Measurements from ENCODE around the gene JAGN1. TPM values are rescaled to one million over a fixed set of nuclear protein-coding genes. Genes with fewer than 3 reads are reported as not detected.

Gene JAGN1
- total and polyA plus RNA-seq, 9 of the 15 experiments (the other 6 are each of a cell fraction or from before 2014, with no cell fraction given): 31.6 to 77.8 (median 40.3) TPM

DNA sequence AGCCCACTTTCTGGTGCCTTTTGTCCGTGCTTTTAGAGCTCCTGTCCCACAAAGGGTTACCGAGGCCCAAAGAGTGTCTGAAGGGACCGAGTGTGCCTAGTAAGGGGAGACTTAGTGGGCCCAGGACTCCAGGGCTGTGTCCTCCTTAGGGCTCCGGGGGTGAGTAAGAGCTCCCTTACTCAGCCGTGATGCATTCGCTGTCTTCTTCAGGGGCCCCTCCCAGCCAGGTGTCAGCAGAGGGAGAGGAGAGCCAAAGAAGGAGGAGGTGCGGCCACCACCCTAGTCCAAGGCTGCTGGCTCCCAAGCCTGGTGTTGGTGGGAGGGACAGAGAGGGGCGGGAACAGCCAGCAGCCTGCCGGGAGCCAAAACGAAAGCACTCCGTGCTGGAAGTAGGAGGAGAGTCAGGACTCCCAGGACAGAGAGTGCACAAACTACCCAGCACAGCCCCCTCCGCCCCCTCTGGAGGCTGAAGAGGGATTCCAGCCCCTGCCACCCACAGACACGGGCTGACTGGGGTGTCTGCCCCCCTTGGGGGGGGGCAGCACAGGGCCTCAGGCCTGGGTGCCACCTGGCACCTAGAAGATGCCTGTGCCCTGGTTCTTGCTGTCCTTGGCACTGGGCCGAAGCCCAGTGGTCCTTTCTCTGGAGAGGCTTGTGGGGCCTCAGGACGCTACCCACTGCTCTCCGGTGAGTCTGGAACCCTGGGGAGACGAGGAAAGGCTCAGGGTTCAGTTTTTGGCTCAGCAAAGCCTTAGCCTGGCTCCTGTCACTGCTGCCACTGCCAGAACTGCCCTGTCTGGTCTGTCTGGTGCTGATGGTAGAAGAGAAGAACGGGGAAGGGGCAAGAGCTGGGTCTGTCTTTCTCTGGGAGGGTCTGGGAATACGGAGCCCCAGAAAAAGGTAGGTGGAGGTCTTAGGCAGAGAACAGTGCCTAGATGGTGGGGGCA, 26.6 kb downstream of the JAGN1 start, which contains the start of gene IL17RC (continued):
- no peak for TF ChIP-seq ZNF217 (CRISPR knock-in tag; IDR thresholded peaks at IDR 0.05)
- TF ChIP-seq ADNP (tag; IDR thresholded peaks at IDR 0.05): no peak
- no peak for TF ChIP-seq HOXB6 (CRISPR knock-in tag; IDR thresholded peaks at IDR 0.05; ENCODE audit: borderline replicate concordance)
- no peak for TF ChIP-seq KAT7 (CRISPR knock-in tag; IDR thresholded peaks at IDR 0.05; ENCODE audit: borderline replicate concordance)
- TF ChIP-seq, protein P1, sequence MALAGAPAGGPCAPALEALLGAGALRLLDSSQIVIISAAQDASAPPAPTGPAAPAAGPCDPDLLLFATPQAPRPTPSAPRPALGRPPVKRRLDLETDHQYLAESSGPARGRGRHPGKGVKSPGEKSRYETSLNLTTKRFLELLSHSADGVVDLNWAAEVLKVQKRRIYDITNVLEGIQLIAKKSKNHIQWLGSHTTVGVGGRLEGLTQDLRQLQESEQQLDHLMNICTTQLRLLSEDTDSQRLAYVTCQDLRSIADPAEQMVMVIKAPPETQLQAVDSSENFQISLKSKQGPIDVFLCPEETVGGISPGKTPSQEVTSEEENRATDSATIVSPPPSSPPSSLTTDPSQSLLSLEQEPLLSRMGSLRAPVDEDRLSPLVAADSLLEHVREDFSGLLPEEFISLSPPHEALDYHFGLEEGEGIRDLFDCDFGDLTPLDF (CRISPR knock-in tag; IDR thresholded peaks at IDR 0.05): 0 out of 2 replicates have a peak, but pooled peaks have one; percentile 34
- TF ChIP-seq ZNF232 (CRISPR knock-in tag; IDR thresholded peaks at IDR 0.05): no peak
- TF ChIP-seq ZNF785 (CRISPR knock-in tag; IDR thresholded peaks at IDR 0.05): no peak
- TF ChIP-seq E2F6 (IDR thresholded peaks at IDR 0.05; ENCODE audit: borderline replicate concordance in 1 of 2, extremely low read depth in 1 of 2, insufficient read depth in 1 of 2, insufficient read length in 1 of 2, low read depth in 1 of 2, low read length in 1 of 2, poor library complexity in 1 of 2, severe bottlenecking in 1 of 2): peak in 1 of 2 experiments; percentile 76
- TF ChIP-seq TAF7 (tag; IDR thresholded peaks at IDR 0.05): no peak
- TF ChIP-seq TCFL5 (CRISPR knock-in tag; conservative IDR thresholded peaks at IDR 0.05): no peak
- TF ChIP-seq RBM34 (IDR thresholded peaks at IDR 0.05; ENCODE audit: borderline replicate concordance, insufficient read depth, low read length): no peak
- TF ChIP-seq LARP7 (IDR thresholded peaks at IDR 0.05): no peak
- TF ChIP-seq, protein P2, sequence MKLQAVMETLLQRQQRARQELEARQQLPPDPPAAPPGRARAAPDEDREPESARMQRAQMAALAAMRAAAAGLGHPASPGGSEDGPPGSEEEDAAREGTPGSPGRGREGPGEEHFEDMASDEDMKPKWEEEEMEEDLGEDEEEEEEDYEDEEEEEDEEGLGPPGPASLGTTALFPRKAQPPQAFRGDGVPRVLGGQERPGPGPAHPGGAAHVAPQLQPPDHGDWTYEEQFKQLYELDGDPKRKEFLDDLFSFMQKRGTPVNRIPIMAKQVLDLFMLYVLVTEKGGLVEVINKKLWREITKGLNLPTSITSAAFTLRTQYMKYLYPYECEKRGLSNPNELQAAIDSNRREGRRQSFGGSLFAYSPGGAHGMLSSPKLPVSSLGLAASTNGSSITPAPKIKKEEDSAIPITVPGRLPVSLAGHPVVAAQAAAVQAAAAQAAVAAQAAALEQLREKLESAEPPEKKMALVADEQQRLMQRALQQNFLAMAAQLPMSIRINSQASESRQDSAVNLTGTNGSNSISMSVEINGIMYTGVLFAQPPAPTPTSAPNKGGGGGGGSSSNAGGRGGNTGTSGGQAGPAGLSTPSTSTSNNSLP (IDR thresholded peaks at IDR 0.05; ENCODE audit: borderline replicate concordance, low read depth, low read length): no peak
- TF ChIP-seq FOXJ2 (tag; IDR thresholded peaks at IDR 0.05): no peak
- no peak for TF ChIP-seq PTTG1 (tag; IDR thresholded peaks at IDR 0.05; ENCODE audit: low read depth)
- no peak for TF ChIP-seq WHSC1 (IDR thresholded peaks at IDR 0.05; ENCODE audit: low read length)
- no peak for TF ChIP-seq CHD1 (IDR thresholded peaks at IDR 0.05; ENCODE audit: low read length)
- TF ChIP-seq GTF2F1 (IDR thresholded peaks at IDR 0.05; ENCODE audit: low read depth, low read length): no peak

All from K562 (cell line).